GM18499 (cell line): ENCODE data around the gene CDKAL1.

Experiments used
- ATAC-seq: cut with Tn5 transposase; IDR thresholded peaks from one replicate; pipeline ENCODE4 v1.9.1; 2021; ENCODE audit warnings: moderate number of reproducible peaks; ENCODE audit not compliant: insufficient read depth, unreplicated experiment

Gene CDKAL1

DNA sequence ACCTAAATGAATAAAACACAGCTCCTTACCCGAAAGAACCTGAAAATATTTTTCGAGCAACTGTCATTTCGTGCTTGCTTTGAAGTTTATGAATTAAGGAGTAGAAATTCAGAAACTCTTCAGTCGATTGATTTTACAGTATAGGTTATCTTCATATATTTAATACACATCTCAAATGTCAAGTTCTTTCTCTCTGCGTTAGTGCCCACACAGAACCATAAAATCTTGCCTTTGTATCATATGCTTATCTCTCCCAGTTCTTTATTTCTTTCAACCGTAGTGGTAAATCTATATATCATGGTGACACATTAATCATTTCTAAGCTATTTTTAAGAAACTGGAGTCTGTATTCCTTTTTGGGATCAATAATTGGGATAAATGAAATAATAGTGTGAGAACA, 397.5 kb downstream of the CDKAL1 start:
- ATAC-seq, result no peak

GRCh38 chr6:20932284-20932683, 398.0 kb downstream of the CDKAL1 start:
- ATAC-seq, result no peak

- ATAC-seq, result no peak
Measured at GRCh38 chr6:20933057-20933788, 399.0 kb downstream of the CDKAL1 start.

- ATAC-seq, result no peak
Measured at GRCh38 chr6:20936949-20937348, 402.7 kb downstream of the CDKAL1 start.

- ATAC-seq, result no peak
Measured at GRCh38 chr6:20939161-20939775, 405.0 kb downstream of the CDKAL1 start.

DNA sequence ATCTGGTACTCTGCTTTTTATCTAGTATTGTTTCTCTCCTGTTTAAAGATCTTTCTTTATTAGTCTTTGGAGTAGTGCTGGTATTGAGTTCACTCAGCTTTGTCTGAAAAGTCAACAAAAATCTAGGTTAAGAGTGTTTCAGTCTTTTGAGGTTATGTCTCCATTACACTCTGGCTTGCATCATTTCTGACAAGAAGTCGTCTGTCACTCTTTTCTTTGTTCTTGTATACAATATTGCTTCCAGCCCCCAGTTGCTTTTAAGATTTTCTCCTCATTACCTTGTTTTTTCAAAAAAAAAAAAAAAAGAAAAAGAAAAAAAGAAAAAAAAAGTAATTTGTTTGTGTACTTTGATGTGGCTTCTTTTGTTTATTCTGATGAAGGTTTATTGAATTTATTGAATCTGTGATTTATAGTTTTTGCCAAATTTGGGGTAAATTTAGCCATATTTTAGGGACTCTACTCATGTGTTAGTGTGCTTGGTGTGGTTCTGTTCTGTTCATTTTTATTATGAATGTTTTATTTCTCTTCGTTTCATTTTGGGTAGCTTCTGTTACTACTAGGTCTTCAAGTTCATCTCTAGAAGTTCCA, 408.9 kb downstream of the CDKAL1 start:
- ATAC-seq, result no peak

- ATAC-seq, result no peak
Measured at GRCh38 chr6:20943922-20944321, 409.7 kb downstream of the CDKAL1 start.

- ATAC-seq, result peak; percentile 91
Measured at GRCh38 chr6:20946022-20946421, 411.8 kb downstream of the CDKAL1 start.

GRCh38 chr6:20946890-20947289, 412.6 kb downstream of the CDKAL1 start:
- ATAC-seq, result no peak

DNA sequence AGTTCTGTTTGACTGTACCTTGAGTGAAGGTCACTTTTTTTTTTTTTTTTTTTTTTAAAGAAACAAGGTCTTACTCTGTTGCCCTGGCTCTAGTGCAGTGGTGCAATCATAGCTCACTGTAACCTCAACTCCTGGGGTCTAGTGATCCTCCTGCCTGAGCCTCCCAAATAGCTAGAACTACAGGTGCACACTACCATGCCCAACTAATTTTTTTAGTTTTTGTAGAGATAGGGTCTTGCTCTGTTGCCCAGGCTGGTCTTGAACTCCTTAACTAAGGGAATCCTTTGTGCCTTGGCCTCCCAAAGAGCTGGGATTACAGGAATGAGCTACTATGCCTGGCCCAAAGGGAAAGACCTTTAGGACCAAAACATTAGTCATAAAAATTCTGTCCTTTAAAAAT, 413.7 kb downstream of the CDKAL1 start:
- no peak for ATAC-seq

DNA sequence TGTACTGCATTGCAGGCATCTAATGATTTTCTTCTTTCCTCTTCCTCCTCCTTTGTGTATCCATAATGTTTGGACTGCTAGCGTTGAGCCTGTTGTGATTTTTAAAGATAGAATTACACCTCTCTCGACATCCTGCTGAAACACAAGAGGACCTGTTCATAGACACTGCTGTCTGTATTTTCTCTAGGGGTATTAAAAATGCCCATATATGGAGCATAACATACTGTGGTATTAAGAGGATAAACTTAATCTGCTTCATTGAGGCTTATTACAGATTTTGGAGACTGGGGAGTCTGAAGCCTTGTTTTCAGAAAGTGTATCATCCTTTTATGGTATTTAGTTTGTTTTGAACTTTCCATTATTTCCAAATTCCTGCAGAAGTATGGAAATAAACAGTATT, 414.3 kb downstream of the CDKAL1 start:
- ATAC-seq, result no peak

GRCh38 chr6:20949138-20949537, 414.9 kb downstream of the CDKAL1 start:
- no peak for ATAC-seq

DNA sequence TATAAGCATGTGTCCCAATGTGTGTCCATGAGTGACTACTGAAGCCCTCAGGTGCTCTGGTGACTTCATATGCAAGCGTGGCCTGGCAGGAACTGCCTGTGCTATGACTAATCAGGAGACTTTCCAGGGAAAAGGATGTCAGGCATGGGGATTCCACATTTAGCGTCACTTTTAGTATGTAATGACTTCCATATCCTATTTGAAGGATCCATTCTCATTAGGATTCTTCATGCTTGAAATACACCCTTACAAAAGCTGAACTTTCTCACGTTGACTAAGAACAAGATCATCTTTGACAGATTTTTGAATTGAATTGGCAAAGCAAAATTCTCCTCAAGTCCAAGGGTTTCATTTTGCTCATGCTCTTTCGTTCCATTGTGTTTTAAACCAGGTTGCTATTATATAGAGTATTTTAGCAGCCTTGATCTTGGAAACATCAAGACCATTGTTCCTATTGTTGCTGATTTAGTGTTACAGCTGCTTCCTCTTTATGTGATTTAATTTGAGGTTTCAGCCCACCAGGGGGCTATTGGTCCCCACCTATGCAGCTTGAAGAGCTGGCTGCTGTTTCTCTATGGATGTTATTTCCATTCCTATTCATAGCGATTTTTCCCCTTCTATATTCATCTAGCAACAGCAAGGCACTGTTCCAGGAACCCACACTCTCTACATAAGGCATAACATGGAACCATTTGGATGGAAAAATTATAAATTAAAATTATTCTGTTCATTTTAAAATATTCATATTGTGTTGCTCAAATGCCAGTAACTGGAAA, 418.6 kb downstream of the CDKAL1 start:
- no peak for ATAC-seq

DNA sequence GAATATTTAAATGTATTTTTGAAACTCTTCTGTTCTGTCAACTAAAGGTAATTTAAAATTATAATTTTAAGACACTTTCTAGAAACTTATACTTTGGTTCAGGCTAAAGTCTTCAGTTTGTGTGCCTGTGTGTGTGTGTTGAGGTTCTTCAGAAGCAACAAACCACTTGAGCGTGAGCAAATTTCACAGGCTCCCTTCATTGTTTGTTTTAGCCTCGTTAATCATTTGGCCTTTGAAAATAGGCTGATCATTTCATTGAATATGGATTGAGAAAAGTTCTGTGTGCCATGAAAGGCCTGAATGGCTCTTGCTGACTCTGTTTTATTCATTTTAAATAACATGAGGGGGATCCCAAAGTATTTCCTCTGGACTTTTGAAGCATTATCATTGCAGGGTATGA, 420.1 kb downstream of the CDKAL1 start:
- ATAC-seq, result no peak

- no peak for ATAC-seq
Measured at GRCh38 chr6:20955131-20955530, 420.9 kb downstream of the CDKAL1 start.

GRCh38 chr6:20955751-20956150, 421.5 kb downstream of the CDKAL1 start:
- ATAC-seq, result no peak

- ATAC-seq, result no peak
Measured at GRCh38 chr6:20960067-20960466, 425.8 kb downstream of the CDKAL1 start.

DNA sequence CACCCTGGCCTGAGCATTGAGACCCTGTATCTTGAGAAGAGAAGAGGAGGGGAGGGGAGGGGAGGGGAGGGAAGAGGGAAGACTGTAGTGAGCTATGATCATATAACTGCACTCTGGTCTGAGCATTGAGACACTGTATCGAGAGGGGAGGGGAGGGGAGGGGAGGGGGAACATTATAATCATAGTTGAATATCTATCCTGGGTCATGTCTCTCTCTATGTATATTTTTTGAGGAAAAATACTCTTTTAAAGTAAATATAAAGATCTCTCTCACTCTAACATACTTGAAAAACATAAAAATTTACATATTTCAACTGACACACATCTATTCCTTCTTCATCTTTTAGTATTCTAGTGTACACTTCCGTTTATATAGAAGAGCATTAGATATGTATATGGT, 431.0 kb downstream of the CDKAL1 start:
- ATAC-seq, result no peak

DNA sequence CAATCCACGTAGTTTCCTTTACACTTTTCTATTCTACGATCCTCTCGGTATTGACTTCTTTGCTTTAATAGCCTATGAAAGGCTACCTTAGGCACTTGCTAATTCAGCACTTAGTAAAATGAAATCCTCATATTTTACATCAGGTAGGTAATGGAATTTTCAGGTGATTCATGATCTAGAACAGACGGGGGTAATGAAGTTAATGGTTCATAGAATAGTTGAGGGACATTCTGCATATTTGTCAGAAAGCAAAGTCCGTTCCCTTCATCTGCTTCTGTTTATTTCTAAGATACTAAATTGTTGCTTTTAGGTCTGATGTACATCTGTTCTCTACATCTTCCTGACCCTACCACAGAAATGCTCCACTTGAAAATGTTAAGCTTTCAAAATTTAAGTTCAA, 431.7 kb downstream of the CDKAL1 start:
- no peak for ATAC-seq

GRCh38 chr6:20969551-20969950, 435.3 kb downstream of the CDKAL1 start:
- ATAC-seq, result no peak

GRCh38 chr6:20976391-20976918, 442.2 kb downstream of the CDKAL1 start:
- no peak for ATAC-seq
